GM12878 (cell line): Measurements from ENCODE around the gene SNRPD2. TPM values are rescaled to one million over a fixed set of nuclear protein-coding genes. Genes with fewer than 3 reads are reported as not detected.

Experiments used
- BMI1 ChIP-seq: fragments of 450-650 bp; IDR thresholded peaks from 2 replicates; pipeline ENCODE4 v1.6.1; 2016; ENCODE audit warnings: mild to moderate bottlenecking, moderate library complexity, borderline replicate concordance
- CBX3 ChIP-seq: fragments of 200-600 bp; sonication (generic); IDR thresholded peaks from 2 replicates; pipeline ENCODE4 v1.6.1; 2016; ENCODE audit warnings: low read depth, borderline replicate concordance
- CHD1 ChIP-seq: IDR thresholded peaks from 2 replicates; pipeline ENCODE4 v1.6.1; 2012; ENCODE audit warnings: low read depth, low read length, improper control_type of control experiment
- FOS ChIP-seq: IDR thresholded peaks from 3 replicates; pipeline ENCODE4 v1.6.1; 2011; ENCODE audit warnings: borderline replicate concordance; ENCODE audit not compliant: insufficient read length; ENCODE audit errors: extremely low read depth
- HCFC1 ChIP-seq: fragments of 150-350 bp; IDR thresholded peaks from 2 replicates; pipeline ENCODE4 v1.6.1; 2014; ENCODE audit warnings: low read length
- IRF5 ChIP-seq: fragments of 450-650 bp; IDR thresholded peaks from 2 replicates; pipeline ENCODE4 v1.6.1; 2017; ENCODE audit warnings: borderline replicate concordance
- KAT2A ChIP-seq: conservative IDR thresholded peaks from 2 replicates; pipeline ENCODE4 v1.6.1; 2011; ENCODE audit warnings: low read depth, low read length; ENCODE audit not compliant: control insufficient read depth
- MTA2 ChIP-seq: fragments of 450-650 bp; IDR thresholded peaks from 2 replicates; pipeline ENCODE4 v1.6.1; 2016; ENCODE audit warnings: low read depth, mild to moderate bottlenecking, moderate library complexity
- PML ChIP-seq: IDR thresholded peaks from 2 replicates; pipeline ENCODE4 v1.6.1; 2012; ENCODE audit warnings: low read length, inconsistent platforms
- POU2F2 ChIP-seq: IDR thresholded peaks from 3 replicates; pipeline ENCODE4 v1.6.1; 2011; ENCODE audit warnings: low read depth, mild to moderate bottlenecking, low read length, borderline replicate concordance
- RAD21 ChIP-seq: IDR thresholded peaks from 2 replicates; pipeline ENCODE4 v1.6.1; 2011; ENCODE audit warnings: mild to moderate bottlenecking, low read depth, low read length, moderate library complexity; ENCODE audit not compliant: insufficient read depth
- SMAD5 ChIP-seq: IDR thresholded peaks from 2 replicates; pipeline ENCODE4 v1.6.1; 2016; ENCODE audit warnings: antibody characterized with exemption, low read depth
- SPI1 ChIP-seq: IDR thresholded peaks from 2 replicates; pipeline ENCODE4 v1.6.1; 2011; ENCODE audit warnings: low read depth, mild to moderate bottlenecking, low read length, moderate library complexity, borderline replicate concordance; ENCODE audit not compliant: insufficient read depth
- SUPT20H ChIP-seq: IDR thresholded peaks from 2 replicates; pipeline ENCODE4 v1.6.1; 2011; ENCODE audit warnings: low read depth, mild to moderate bottlenecking, low read length, moderate library complexity, borderline replicate concordance; ENCODE audit not compliant: control insufficient read depth
- TBL1XR1 ChIP-seq: IDR thresholded peaks from 2 replicates; pipeline ENCODE4 v1.6.1; 2012; ENCODE audit warnings: low read depth, low read length, improper control_type of control experiment
- ZBTB33 ChIP-seq: fragments of 450-650 bp; IDR thresholded peaks from 2 replicates; pipeline ENCODE4 v1.6.1; 2017; ENCODE audit warnings: mild to moderate bottlenecking
- ZNF217 ChIP-seq: fragments of 450-650 bp; IDR thresholded peaks from 2 replicates; pipeline ENCODE4 v1.6.1; 2017; ENCODE audit warnings: antibody characterized with exemption, mild to moderate bottlenecking
- polyA plus RNA-seq, 11 experiments: library from polyadenylated mRNA; depleted of rRNA in 4 of 11; unstranded in 6 of 11; stranded (reverse) in 5 of 11; fragments of >200 nt; fragmentation: Nextera tagmentation in 4 of 11; fragmentation: Illumina TruSeq in 1 of 11; extraction: Ambion mirVana in 4 of 11; extraction: Trizol in 1 of 11; gene quantifications; 1 replicate in 1 of 11; 2 replicates in 10 of 11; pipeline versions ENCODE4 v1.2.1 to v1.2.3, GENCODE V29; 2011 to 2016; ENCODE audit warnings: inconsistent platforms in 2 of 11, missing spikeins in 2 of 11, low read depth in 1 of 11
- total RNA-seq, 4 experiments: library from RNA; depleted of rRNA in 3 of 4; stranded (reverse); fragments of >200 nt in 3 of 4; fragmentation: Illumina TruSeq in 1 of 4; extraction: Trizol in 1 of 4; gene quantifications; 2 replicates each; pipeline versions ENCODE4 v1.2.1 to v1.2.3, GENCODE V29; 2013 to 2021
- TF ChIP-seq, protein P1 (sequence below): IDR thresholded peaks from 2 replicates; pipeline ENCODE4 v1.6.1; 2012; ENCODE audit warnings: low read depth, low read length, improper control_type of control experiment
- TF ChIP-seq, protein P2 (sequence below): fragments of 450-650 bp; IDR thresholded peaks from 2 replicates; pipeline ENCODE4 v1.6.1; 2016; ENCODE audit warnings: mild to moderate bottlenecking
- TF ChIP-seq, protein P3 (sequence below): fragments of 450-650 bp; IDR thresholded peaks from 2 replicates; pipeline ENCODE4 v1.6.1; 2017; ENCODE audit warnings: mild to moderate bottlenecking, moderate library complexity

The SNRPD2 gene
- total and polyA plus RNA-seq, 10 of the 15 experiments (the other 5 are each of a cell fraction or from before 2014, with no cell fraction given), result 526 to 3,621 (median 951) TPM

DNA sequence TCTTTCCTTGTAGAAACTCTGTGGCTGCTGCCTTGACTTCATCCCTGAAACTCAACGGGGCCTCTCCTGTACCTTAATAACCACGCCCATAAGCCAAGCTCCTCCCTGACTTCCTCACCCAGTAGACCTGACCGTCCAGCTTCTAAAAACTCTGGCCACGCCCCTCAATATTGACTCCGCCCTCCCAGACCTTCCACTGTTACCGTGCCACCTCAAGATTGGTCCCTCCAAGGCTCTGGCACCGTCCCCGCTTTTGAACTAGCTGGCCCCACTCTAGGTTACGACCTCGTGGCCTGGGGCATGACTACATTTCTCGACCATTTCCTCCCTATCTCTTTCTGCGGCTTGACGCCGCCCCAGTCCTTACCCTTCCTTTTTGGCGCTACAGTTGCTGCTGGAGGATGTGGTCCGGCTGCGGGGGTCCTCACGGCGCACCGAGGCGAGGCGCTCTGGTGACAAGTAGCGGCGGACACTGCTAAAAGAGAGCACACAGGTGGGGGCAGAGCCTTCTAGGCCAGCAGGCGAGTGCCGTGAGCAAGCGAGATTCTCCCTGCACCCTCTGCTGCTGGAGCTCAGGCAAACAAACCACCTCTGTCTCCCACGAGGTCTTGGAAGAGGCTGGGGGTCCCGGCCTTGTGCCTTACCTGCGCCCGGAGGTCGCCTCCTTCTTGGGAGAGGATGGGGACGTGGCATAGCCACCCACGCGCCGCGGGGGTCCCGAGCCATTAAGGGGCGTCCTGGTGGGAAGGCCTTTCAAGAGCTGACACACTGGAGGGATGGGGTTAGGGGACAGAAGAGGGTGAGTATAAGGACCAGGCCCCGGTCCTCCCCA, 50.3 kb downstream of the SNRPD2 start (continued):
- no peak for TF ChIP-seq ZBTB33
- peak; percentile 32; the same call in 1 of the 3 replicates for TF ChIP-seq POU2F2
- TF ChIP-seq, protein P1, sequence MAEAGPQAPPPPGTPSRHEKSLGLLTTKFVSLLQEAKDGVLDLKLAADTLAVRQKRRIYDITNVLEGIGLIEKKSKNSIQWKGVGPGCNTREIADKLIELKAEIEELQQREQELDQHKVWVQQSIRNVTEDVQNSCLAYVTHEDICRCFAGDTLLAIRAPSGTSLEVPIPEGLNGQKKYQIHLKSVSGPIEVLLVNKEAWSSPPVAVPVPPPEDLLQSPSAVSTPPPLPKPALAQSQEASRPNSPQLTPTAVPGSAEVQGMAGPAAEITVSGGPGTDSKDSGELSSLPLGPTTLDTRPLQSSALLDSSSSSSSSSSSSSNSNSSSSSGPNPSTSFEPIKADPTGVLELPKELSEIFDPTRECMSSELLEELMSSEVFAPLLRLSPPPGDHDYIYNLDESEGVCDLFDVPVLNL, result no peak
- TF ChIP-seq FOS, result no peak
- no peak for TF ChIP-seq TBL1XR1
- no peak for TF ChIP-seq HCFC1
- no peak; the same call in 1 of the 2 replicates for TF ChIP-seq MTA2
- no peak for TF ChIP-seq RAD21
- TF ChIP-seq ZNF217, result no peak
- TF ChIP-seq BMI1, result no peak
- TF ChIP-seq, protein P2, sequence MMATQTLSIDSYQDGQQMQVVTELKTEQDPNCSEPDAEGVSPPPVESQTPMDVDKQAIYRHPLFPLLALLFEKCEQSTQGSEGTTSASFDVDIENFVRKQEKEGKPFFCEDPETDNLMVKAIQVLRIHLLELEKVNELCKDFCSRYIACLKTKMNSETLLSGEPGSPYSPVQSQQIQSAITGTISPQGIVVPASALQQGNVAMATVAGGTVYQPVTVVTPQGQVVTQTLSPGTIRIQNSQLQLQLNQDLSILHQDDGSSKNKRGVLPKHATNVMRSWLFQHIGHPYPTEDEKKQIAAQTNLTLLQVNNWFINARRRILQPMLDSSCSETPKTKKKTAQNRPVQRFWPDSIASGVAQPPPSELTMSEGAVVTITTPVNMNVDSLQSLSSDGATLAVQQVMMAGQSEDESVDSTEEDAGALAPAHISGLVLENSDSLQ, result peak; percentile 80
- no peak for TF ChIP-seq PML
- no peak for TF ChIP-seq CHD1
- TF ChIP-seq, protein P3, sequence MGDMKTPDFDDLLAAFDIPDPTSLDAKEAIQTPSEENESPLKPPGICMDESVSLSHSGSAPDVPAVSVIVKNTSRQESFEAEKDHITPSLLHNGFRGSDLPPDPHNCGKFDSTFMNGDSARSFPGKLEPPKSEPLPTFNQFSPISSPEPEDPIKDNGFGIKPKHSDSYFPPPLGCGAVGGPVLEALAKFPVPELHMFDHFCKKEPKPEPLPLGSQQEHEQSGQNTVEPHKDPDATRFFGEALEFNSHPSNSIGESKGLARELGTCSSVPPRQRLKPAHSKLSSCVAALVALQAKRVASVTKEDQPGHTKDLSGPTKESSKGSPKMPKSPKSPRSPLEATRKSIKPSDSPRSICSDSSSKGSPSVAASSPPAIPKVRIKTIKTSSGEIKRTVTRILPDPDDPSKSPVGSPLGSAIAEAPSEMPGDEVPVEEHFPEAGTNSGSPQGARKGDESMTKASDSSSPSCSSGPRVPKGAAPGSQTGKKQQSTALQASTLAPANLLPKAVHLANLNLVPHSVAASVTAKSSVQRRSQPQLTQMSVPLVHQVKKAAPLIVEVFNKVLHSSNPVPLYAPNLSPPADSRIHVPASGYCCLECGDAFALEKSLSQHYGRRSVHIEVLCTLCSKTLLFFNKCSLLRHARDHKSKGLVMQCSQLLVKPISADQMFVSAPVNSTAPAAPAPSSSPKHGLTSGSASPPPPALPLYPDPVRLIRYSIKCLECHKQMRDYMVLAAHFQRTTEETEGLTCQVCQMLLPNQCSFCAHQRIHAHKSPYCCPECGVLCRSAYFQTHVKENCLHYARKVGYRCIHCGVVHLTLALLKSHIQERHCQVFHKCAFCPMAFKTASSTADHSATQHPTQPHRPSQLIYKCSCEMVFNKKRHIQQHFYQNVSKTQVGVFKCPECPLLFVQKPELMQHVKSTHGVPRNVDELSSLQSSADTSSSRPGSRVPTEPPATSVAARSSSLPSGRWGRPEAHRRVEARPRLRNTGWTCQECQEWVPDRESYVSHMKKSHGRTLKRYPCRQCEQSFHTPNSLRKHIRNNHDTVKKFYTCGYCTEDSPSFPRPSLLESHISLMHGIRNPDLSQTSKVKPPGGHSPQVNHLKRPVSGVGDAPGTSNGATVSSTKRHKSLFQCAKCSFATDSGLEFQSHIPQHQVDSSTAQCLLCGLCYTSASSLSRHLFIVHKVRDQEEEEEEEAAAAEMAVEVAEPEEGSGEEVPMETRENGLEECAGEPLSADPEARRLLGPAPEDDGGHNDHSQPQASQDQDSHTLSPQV, result no peak
- TF ChIP-seq KAT2A, result no peak
- TF ChIP-seq CBX3, result no peak
- TF ChIP-seq SMAD5, result 0 out of 2 replicates have a peak, but pooled peaks have one; percentile 29
- no peak for TF ChIP-seq IRF5
- TF ChIP-seq SPI1, result peak; percentile 73; the same call in 1 of the 2 replicates
- no peak for TF ChIP-seq SUPT20H
